HUES6 (cell line): ENCODE measurements around the gene TAS2R16.

Experiments used
- H3K27ac ChIP-seq: 2 replicates; pipeline ENCODE4 v1.7.0; 2013; ENCODE audit warnings: low read depth, mild to moderate bottlenecking, low read length, inconsistent platforms
- H3K27me3 ChIP-seq: 2 replicates; pipeline ENCODE4 v1.6.1; 2013; ENCODE audit warnings: low read length; ENCODE audit not compliant: control insufficient read depth, insufficient read depth
- H3K36me3 ChIP-seq: 2 replicates; pipeline ENCODE4 v1.6.1; 2013; ENCODE audit warnings: low read length; ENCODE audit not compliant: control insufficient read depth, insufficient read depth
- H3K4me1 ChIP-seq: 2 replicates; pipeline ENCODE4 v1.6.1; 2013; ENCODE audit warnings: low read length; ENCODE audit not compliant: control insufficient read depth, insufficient read depth
- H3K4me3 ChIP-seq: 2 replicates; pipeline ENCODE4 v1.5.1; 2013; ENCODE audit warnings: low read depth, low read length
- H3K9ac ChIP-seq: one replicate; pipeline ENCODE4 v1.6.1; 2013; ENCODE audit warnings: mild to moderate bottlenecking, low read length
- H3K9me3 ChIP-seq: 2 replicates; pipeline ENCODE4 v1.6.1; 2013; ENCODE audit warnings: low read depth, low read length; ENCODE audit not compliant: control insufficient read depth, insufficient read depth

Gene TAS2R16

GRCh38 chr7:123012435-123012834 lies 16.9 kb upstream of the TAS2R16 start:
- no peaks in the 10 kb centered on the region for H3K9me3 ChIP-seq
- no peaks in the 10 kb centered on the region for H3K4me1 ChIP-seq
- H3K27ac ChIP-seq = no peak overlapping the region
- no peak overlapping the region for H3K4me3 ChIP-seq
- H3K9ac ChIP-seq = no peak overlapping the region
- H3K27me3 ChIP-seq = no peaks in the 10 kb centered on the region
- H3K36me3 ChIP-seq = no peaks in the 10 kb centered on the region

- Histone ChIP-seq H3K27ac (no peak overlapping the region), H3K27me3 (no peaks in the 10 kb centered on the region), H3K9ac (no peak overlapping the region), H3K9me3 (no peaks in the 10 kb centered on the region), H3K36me3 (no peaks in the 10 kb centered on the region), H3K4me1 (no peaks in the 10 kb centered on the region), H3K4me3 (no peak overlapping the region)
These were observed 16.4 kb upstream of the TAS2R16 start for GRCh38 chr7:123011766-123012369.

- Histone ChIP-seq H3K27ac (no peak overlapping the region), H3K4me1 (no peaks in the 10 kb centered on the region), H3K27me3 (no peaks in the 10 kb centered on the region), H3K4me3 (no peak overlapping the region), H3K9me3 (no peaks in the 10 kb centered on the region), H3K9ac (no peak overlapping the region), H3K36me3 (no peaks in the 10 kb centered on the region)
These were observed 9.4 kb upstream of the TAS2R16 start for GRCh38 chr7:123004931-123005330.

GRCh38 chr7:123003539-123004126 lies 8.1 kb upstream of the TAS2R16 start:
- H3K27me3 ChIP-seq = no peaks in the 10 kb centered on the region
- H3K9me3 ChIP-seq = no peaks in the 10 kb centered on the region
- H3K27ac ChIP-seq = no peak overlapping the region
- no peak overlapping the region for H3K4me3 ChIP-seq
- H3K36me3 ChIP-seq = no peaks in the 10 kb centered on the region
- no peak overlapping the region for H3K9ac ChIP-seq
- no peaks in the 10 kb centered on the region for H3K4me1 ChIP-seq

GRCh38 chr7:122989577-122989976 lies 5.9 kb downstream of the TAS2R16 start:
- H3K9ac ChIP-seq = no peak overlapping the region
- H3K9me3 ChIP-seq = no peaks in the 10 kb centered on the region
- no peak overlapping the region for H3K27ac ChIP-seq
- H3K4me1 ChIP-seq = no peaks in the 10 kb centered on the region
- no peaks in the 10 kb centered on the region for H3K27me3 ChIP-seq
- H3K36me3 ChIP-seq = no peaks in the 10 kb centered on the region
- H3K4me3 ChIP-seq = no peak overlapping the region

GRCh38 chr7:122989041-122989440 lies 6.5 kb downstream of the TAS2R16 start:
- Histone ChIP-seq H3K27ac (no peak overlapping the region), H3K9ac (no peak overlapping the region), H3K4me3 (no peak overlapping the region), H3K36me3 (no peaks in the 10 kb centered on the region), H3K27me3 (no peaks in the 10 kb centered on the region), H3K4me1 (no peaks in the 10 kb centered on the region), H3K9me3 (no peaks in the 10 kb centered on the region)

GRCh38 chr7:122988333-122988732 lies 7.2 kb downstream of the TAS2R16 start:
- Histone ChIP-seq H3K4me3 (no peak overlapping the region), H3K9ac (no peak overlapping the region), H3K4me1 (no peaks in the 10 kb centered on the region), H3K36me3 (no peaks in the 10 kb centered on the region), H3K9me3 (no peaks in the 10 kb centered on the region), H3K27ac (no peak overlapping the region), H3K27me3 (no peaks in the 10 kb centered on the region)

- no peaks in the 10 kb centered on the region for H3K9me3 ChIP-seq
- no peak overlapping the region for H3K9ac ChIP-seq
- H3K27ac ChIP-seq = no peak overlapping the region
- H3K27me3 ChIP-seq = no peaks in the 10 kb centered on the region
- H3K4me1 ChIP-seq = peaks cover 3% of the 10 kb centered on the region; the same call in 1 of the 2 replicates
- no peaks in the 10 kb centered on the region for H3K36me3 ChIP-seq
- no peak overlapping the region for H3K4me3 ChIP-seq
These were observed 8.0 kb downstream of the TAS2R16 start for GRCh38 chr7:122987463-122987862.

- no peak overlapping the region for H3K4me3 ChIP-seq
- no peak overlapping the region for H3K27ac ChIP-seq
- H3K9me3 ChIP-seq = no peaks in the 10 kb centered on the region
- no peaks in the 10 kb centered on the region for H3K27me3 ChIP-seq
- H3K36me3 ChIP-seq = no peaks in the 10 kb centered on the region
- no peak overlapping the region for H3K9ac ChIP-seq
- H3K4me1 ChIP-seq = peaks cover 6% of the 10 kb centered on the region; the same call in 1 of the 2 replicates
These were observed 11.5 kb downstream of the TAS2R16 start for GRCh38 chr7:122984021-122984420.

GRCh38 chr7:122983261-122983660 lies 12.2 kb downstream of the TAS2R16 start:
- no peaks in the 10 kb centered on the region for H3K36me3 ChIP-seq
- H3K4me3 ChIP-seq = no peak overlapping the region
- H3K27ac ChIP-seq = no peak overlapping the region
- H3K9ac ChIP-seq = no peak overlapping the region
- H3K4me1 ChIP-seq = peaks cover 6% of the 10 kb centered on the region; the same call in 1 of the 2 replicates
- H3K27me3 ChIP-seq = no peaks in the 10 kb centered on the region
- H3K9me3 ChIP-seq = no peaks in the 10 kb centered on the region

- Histone ChIP-seq H3K36me3 (no peaks in the 10 kb centered on the region), H3K4me3 (no peak overlapping the region), H3K9ac (no peak overlapping the region), H3K4me1 (no peaks in the 10 kb centered on the region), H3K27ac (no peak overlapping the region), H3K27me3 (no peaks in the 10 kb centered on the region), H3K9me3 (no peaks in the 10 kb centered on the region)
These were observed 20.2 kb downstream of the TAS2R16 start for GRCh38 chr7:122975341-122975740.
